GM18951 (cell line): ENCODE data around the gene PSMB10.
A peak's percentile ranks its signal among the peaks of the same experiment; 100 is the strongest.

Experiments used
- POLR2A ChIP-seq: IDR thresholded peaks from 4 replicates; pipeline ENCODE4 v1.6.1; 2011; ENCODE audit warnings: mild to moderate bottlenecking; ENCODE audit not compliant: insufficient read length, insufficient read depth; ENCODE audit errors: extremely low read depth
- in situ Hi-C: fragments of 300-500 bp; cut with MboI; formaldehyde crosslinking; loops from one replicate; pipeline ENCODE4 v1.12.0; 2022; ENCODE audit warnings: low sequenced_read_pairs, mixed read lengths, inconsistent platforms; ENCODE audit not compliant: unreplicated experiment

The PSMB10 gene

GRCh38 chr16:67931712-67932461 lies 4.8 kb downstream of the PSMB10 start, which contains the start of gene CTRL:
TSS of gene CTRL (minus strand) at chr16:67931862. CDS start at chr16:67931852, 10 bp downstream.
- TF ChIP-seq POLR2A = no peak
- in situ Hi-C loops = no loop called here

GRCh38 chr16:67930678-67931211 lies 5.9 kb downstream of the PSMB10 start:
- in situ Hi-C loops = no loop called here
- TF ChIP-seq POLR2A = no peak

GRCh38 chr16:67930191-67930590 lies 6.5 kb downstream of the PSMB10 start:
- in situ Hi-C loops = no loop called here

GRCh38 chr16:67928561-67929364 lies 7.9 kb downstream of the PSMB10 start:
- in situ Hi-C loops = no loop called here

More at GRCh38 chr16:67930191-67930590, 6.5 kb downstream of the PSMB10 start:
- TF ChIP-seq POLR2A = no peak

GRCh38 chr16:67928147-67928546 lies 8.5 kb downstream of the PSMB10 start:
- no peak for TF ChIP-seq POLR2A
- in situ Hi-C loops = no loop called here

More at GRCh38 chr16:67928561-67929364, 7.9 kb downstream of the PSMB10 start:
- no peak for TF ChIP-seq POLR2A

- peak; percentile 5 for TF ChIP-seq POLR2A
- in situ Hi-C loops = no loop called here
These were observed 9.3 kb downstream of the PSMB10 start for GRCh38 chr16:67927131-67927941.

- TF ChIP-seq POLR2A = no peak
- in situ Hi-C loops = no loop called here
These were observed 10.4 kb downstream of the PSMB10 start for GRCh38 chr16:67926181-67926750.

GRCh38 chr16:67924140-67924906 lies 12.3 kb downstream of the PSMB10 start:
- TF ChIP-seq POLR2A = no peak
- in situ Hi-C loops = no loop called here

- in situ Hi-C loops = no loop called here
- TF ChIP-seq POLR2A = no peak
These were observed 13.1 kb downstream of the PSMB10 start for GRCh38 chr16:67923414-67924116.

- no peak for TF ChIP-seq POLR2A
- in situ Hi-C loops = no loop called here
These were observed 13.9 kb downstream of the PSMB10 start for GRCh38 chr16:67922740-67923139.

- no peak for TF ChIP-seq POLR2A
- in situ Hi-C loops = no loop called here
These were observed 14.4 kb downstream of the PSMB10 start for GRCh38 chr16:67922221-67922620.
